Endodermal cell (in vitro differentiated cells): ENCODE measurements around the gene NUP98. TPM values are rescaled to one million over a fixed set of nuclear protein-coding genes. Genes with fewer than 3 reads are reported as not detected.

Experiments
- DNase-seq: peaks from one replicate; pipeline ENCODE4 v3.0.0-alpha.2; 2017
- H3K27ac ChIP-seq: 2 replicates; pipeline ENCODE4 v1.5.1; 2013; ENCODE audit warnings: mild to moderate bottlenecking, low read depth, low read length, moderate library complexity
- H3K27me3 ChIP-seq: 2 replicates; pipeline ENCODE4 v1.6.1; 2013; ENCODE audit warnings: mild to moderate bottlenecking, low read length, moderate library complexity; ENCODE audit not compliant: insufficient read depth, control insufficient read depth, poor library complexity, severe bottlenecking
- H3K36me3 ChIP-seq: 2 replicates; pipeline ENCODE4 v1.7.0; 2013; ENCODE audit warnings: mild to moderate bottlenecking, low read length, moderate library complexity; ENCODE audit not compliant: control insufficient read depth, insufficient read depth
- H3K4me1 ChIP-seq: one replicate; pipeline ENCODE4 v1.7.0; 2013; ENCODE audit warnings: low read length; ENCODE audit not compliant: control insufficient read depth, insufficient read depth
- H3K4me3 ChIP-seq: 2 replicates; pipeline ENCODE4 v1.5.1; 2013; ENCODE audit warnings: mild to moderate bottlenecking, low read length, moderate library complexity
- H3K9ac ChIP-seq: 2 replicates; pipeline ENCODE4 v1.6.1; 2013; ENCODE audit warnings: mild to moderate bottlenecking, low read length, moderate library complexity; ENCODE audit not compliant: poor library complexity, severe bottlenecking; ENCODE audit errors: extremely low read depth
- H3K9me3 ChIP-seq: 2 replicates; pipeline ENCODE4 v1.6.1; 2013; ENCODE audit warnings: mild to moderate bottlenecking, low read length, moderate library complexity; ENCODE audit not compliant: control insufficient read depth
- H3K27ac Mint-ChIP-seq: 2 replicates; pipeline ENCODE4 v1.8.0; 2020; ENCODE audit warnings: mixed read lengths
- H3K27me3 Mint-ChIP-seq: 2 replicates; pipeline ENCODE4 v1.8.0; 2021; ENCODE audit warnings: mild to moderate bottlenecking, mixed read lengths; ENCODE audit not compliant: insufficient read depth
- H3K36me3 Mint-ChIP-seq: 2 replicates; pipeline ENCODE4 v1.8.0; 2020; ENCODE audit warnings: low read depth, mixed read lengths
- H3K4me1 Mint-ChIP-seq: 2 replicates; pipeline ENCODE4 v1.8.0; 2020; ENCODE audit warnings: mixed read lengths
- H3K4me3 Mint-ChIP-seq: 2 replicates; pipeline ENCODE4 v1.8.0; 2020; ENCODE audit warnings: mild to moderate bottlenecking, moderate library complexity, mixed read lengths
- H3K9me3 Mint-ChIP-seq: 2 replicates; pipeline ENCODE4 v1.8.0; 2020; ENCODE audit warnings: mild to moderate bottlenecking, mixed read lengths
- WGBS, 2 experiments: methylation state at CpG; one replicate each; pipeline versions ENCODE4 v1.1.5 to v1.1.7; 2013; ENCODE audit warnings: missing lambda C conversion rate in 2 of 2, mixed read lengths in 1 of 2; ENCODE audit not compliant: insufficient coverage in 1 of 2, insufficient read length in 1 of 2; 5-methylcytosine and 5-hydroxymethylcytosine counted together
- total RNA-seq, 2 donors: library from RNA; stranded (reverse); fragmentation: NEBNext Ultra II Directional in 1 of 2; extraction: Animal tissue kit (Norgen Biotek cat#: 25700) in 1 of 2; gene quantifications; 2 replicates in 1 of 2; 3 replicates in 1 of 2; pipeline ENCODE4 v1.2.1, GENCODE V29; 2021
- TF ChIP-seq, protein P1 (sequence below): fragments of 200-600 bp; sonication (generic); conservative IDR thresholded peaks from 2 replicates; pipeline ENCODE4 v1.5.0; 2021; ENCODE audit warnings: antibody characterized with exemption, mild to moderate bottlenecking

The NUP98 gene
- total RNA-seq, 2 donors from 2014 or later, result 81.6 to 92.6 TPM

DNA sequence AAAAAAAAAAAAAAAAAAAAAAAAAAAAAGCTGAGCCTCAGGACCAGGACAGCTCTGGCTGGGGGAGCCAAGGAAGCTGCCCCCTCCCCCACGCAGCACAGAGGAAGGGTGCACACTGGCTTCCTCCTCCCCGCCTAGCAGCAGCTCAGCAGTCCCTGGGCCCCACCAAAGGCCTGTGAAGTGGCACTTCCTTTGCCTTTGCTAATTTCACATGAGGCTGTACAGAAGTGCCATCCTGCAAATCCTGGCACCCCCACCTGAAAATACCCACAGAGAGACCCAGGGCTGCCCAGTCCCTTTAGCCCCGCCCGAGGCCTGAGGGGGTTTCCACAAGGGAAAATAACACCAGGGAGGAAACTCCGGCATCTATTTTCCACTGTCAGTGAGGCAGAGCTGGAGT is 39.5 kb upstream of the NUP98 start:
- peaks cover 11% of the 10 kb centered on the region for H3K36me3 Mint-ChIP-seq
- H3K4me1 Mint-ChIP-seq, result peaks cover 34% of the 10 kb centered on the region
- Histone ChIP-seq H3K27ac (no peak overlapping the region), H3K9me3 (no peaks in the 10 kb centered on the region), H3K4me3 (no peak overlapping the region), H3K36me3 (peaks cover 33% of the 10 kb centered on the region), H3K27me3 (no peaks in the 10 kb centered on the region), H3K9ac (no peak overlapping the region), H3K4me1 (peaks cover 19% of the 10 kb centered on the region)
- no peak overlapping the region for H3K4me3 Mint-ChIP-seq
- DNase-seq, result no peak
- H3K27me3 Mint-ChIP-seq, result no peaks in the 10 kb centered on the region
- H3K9me3 Mint-ChIP-seq, result no peaks in the 10 kb centered on the region
- 97% methylated on average over 4 of the region's 5 CpGs; no CpG with 5 or more reads in 1 of the 2 experiments for WGBS, 2 experiments
- TF ChIP-seq, protein P1, sequence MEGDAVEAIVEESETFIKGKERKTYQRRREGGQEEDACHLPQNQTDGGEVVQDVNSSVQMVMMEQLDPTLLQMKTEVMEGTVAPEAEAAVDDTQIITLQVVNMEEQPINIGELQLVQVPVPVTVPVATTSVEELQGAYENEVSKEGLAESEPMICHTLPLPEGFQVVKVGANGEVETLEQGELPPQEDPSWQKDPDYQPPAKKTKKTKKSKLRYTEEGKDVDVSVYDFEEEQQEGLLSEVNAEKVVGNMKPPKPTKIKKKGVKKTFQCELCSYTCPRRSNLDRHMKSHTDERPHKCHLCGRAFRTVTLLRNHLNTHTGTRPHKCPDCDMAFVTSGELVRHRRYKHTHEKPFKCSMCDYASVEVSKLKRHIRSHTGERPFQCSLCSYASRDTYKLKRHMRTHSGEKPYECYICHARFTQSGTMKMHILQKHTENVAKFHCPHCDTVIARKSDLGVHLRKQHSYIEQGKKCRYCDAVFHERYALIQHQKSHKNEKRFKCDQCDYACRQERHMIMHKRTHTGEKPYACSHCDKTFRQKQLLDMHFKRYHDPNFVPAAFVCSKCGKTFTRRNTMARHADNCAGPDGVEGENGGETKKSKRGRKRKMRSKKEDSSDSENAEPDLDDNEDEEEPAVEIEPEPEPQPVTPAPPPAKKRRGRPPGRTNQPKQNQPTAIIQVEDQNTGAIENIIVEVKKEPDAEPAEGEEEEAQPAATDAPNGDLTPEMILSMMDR, result no peak
- no peak overlapping the region for H3K27ac Mint-ChIP-seq

DNA sequence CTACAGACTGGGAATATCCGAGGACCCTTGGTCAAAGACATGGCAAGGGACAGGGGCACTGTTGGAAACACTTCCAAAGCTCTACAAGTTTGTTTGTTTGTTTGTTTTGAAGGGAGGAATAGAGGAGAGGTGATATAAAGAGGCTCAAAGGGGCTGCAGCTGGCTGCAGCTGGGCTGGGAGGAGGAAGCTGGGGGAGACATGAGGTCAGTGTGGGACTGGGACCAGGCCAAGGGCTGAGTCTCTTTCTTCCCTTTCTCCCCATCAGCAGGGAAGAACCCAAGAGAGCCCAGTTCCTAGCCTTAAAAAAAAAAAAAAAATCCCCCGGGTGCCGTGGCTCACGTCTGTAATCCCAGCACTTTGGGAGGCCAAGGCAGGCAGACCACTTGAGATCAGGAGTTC is 38.4 kb upstream of the NUP98 start:
- Histone ChIP-seq H3K27me3 (no peaks in the 10 kb centered on the region), H3K9me3 (no peaks in the 10 kb centered on the region), H3K4me3 (no peak overlapping the region), H3K9ac (no peak overlapping the region), H3K27ac (no peak overlapping the region), H3K36me3 (peaks cover 45% of the 10 kb centered on the region), H3K4me1 (peaks cover 19% of the 10 kb centered on the region)
- no peak for DNase-seq
- Mint-ChIP-seq H3K4me1 (peaks cover 37% of the 10 kb centered on the region), H3K27me3 (no peaks in the 10 kb centered on the region), H3K9me3 (no peaks in the 10 kb centered on the region), H3K27ac (peak overlapping the region; percentile 30), H3K36me3 (peaks cover 18% of the 10 kb centered on the region), H3K4me3 (no peak overlapping the region)
- WGBS, 2 experiments, result 94 to 100% methylated on average over 1 to 4 of the region's 4 CpGs
- TF ChIP-seq, protein P1, result no peak

DNA sequence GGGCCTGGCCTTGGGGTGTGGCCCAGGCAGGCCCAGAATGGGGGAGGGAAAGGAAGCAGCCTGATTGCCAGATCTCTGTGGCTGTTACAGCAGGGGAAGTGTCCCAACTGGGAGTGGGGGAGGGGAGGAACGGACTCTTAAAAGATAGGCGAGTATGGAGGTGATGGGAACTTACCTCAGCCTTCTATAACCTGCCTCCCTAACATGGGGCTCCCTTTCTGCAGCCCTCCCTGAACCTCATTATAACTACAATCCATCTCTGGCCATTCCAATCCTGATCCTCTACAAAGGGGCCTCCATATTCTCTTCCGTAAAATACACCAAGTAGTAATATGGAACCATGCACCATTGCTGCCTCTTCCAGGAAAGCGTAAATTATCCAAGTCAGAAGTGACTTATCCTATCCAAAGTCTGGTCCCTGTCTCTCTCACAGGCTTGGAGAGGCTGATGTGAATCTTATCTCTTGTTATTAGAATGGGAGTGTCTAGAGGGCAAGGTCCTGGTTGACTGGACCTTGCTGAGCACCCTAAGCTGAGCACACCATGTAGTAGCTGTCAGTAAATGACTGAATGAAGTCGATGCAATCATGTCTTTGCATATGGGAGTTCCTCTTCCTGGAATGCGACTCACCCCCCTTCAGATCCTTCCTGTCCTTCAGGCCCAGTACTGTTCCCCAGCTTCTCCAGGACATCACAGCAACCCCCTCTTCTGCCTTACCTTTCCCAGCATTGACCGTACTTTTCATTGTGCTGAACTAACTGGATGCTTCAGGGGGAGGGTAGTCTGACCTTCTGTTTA is 37.5 kb upstream of the NUP98 start:
- Mint-ChIP-seq H3K4me3 (no peak overlapping the region), H3K9me3 (no peaks in the 10 kb centered on the region), H3K27ac (peak overlapping the region; percentile 2)

More for the DNA sequence above, 37.5 kb upstream of the NUP98 start:
- peaks cover 19% of the 10 kb centered on the region for H3K4me1 ChIP-seq
- DNase-seq, result no peak
- 89 to 96% methylated on average over 2 to 6 of the region's 7 CpGs for WGBS, 2 experiments
- H3K36me3 ChIP-seq, result peaks cover 53% of the 10 kb centered on the region
- H3K4me3 ChIP-seq, result no peak overlapping the region
- peaks cover 34% of the 10 kb centered on the region for H3K4me1 Mint-ChIP-seq
- H3K9me3 ChIP-seq, result no peaks in the 10 kb centered on the region
- no peaks in the 10 kb centered on the region for H3K27me3 Mint-ChIP-seq
- H3K27me3 ChIP-seq, result no peaks in the 10 kb centered on the region
- TF ChIP-seq, protein P1, result no peak
- no peak overlapping the region for H3K27ac ChIP-seq
- H3K9ac ChIP-seq, result no peak overlapping the region
- H3K36me3 Mint-ChIP-seq, result peaks cover 26% of the 10 kb centered on the region
